ENCODE measurements around the gene SULT4A1.

Gene SULT4A1

GRCh38 chr22:43854121-43854785 is 8.1 kb downstream of the SULT4A1 start:
- H3K4me3 ChIP-seq (ENCODE audit: low read depth, low read length) = no peak overlapping the region
- no peak for TF ChIP-seq CTCF (IDR thresholded peaks at IDR 0.05; ENCODE audit: low read depth, low read length)

- TF ChIP-seq CTCF (IDR thresholded peaks at IDR 0.05; ENCODE audit: low read depth, low read length) = no peak
These were observed 8.9 kb downstream of the SULT4A1 start for GRCh38 chr22:43853328-43853931.

GRCh38 chr22:43852573-43853327 is 9.6 kb downstream of the SULT4A1 start:
- no peak for TF ChIP-seq CTCF (IDR thresholded peaks at IDR 0.05; ENCODE audit: low read depth, low read length)
- no peak overlapping the region for H3K4me3 ChIP-seq (ENCODE audit: low read depth, low read length)

More at GRCh38 chr22:43853328-43853931, 8.9 kb downstream of the SULT4A1 start:
- no peak overlapping the region for H3K4me3 ChIP-seq (ENCODE audit: low read depth, low read length)

- TF ChIP-seq CTCF (IDR thresholded peaks at IDR 0.05; ENCODE audit: low read depth, low read length) = no peak
- no peak overlapping the region for H3K4me3 ChIP-seq (ENCODE audit: low read depth, low read length)
These were observed 10.4 kb downstream of the SULT4A1 start for GRCh38 chr22:43851979-43852307.

GRCh38 chr22:43851058-43851978 is 11.0 kb downstream of the SULT4A1 start:
- no peak for TF ChIP-seq CTCF (IDR thresholded peaks at IDR 0.05; ENCODE audit: low read depth, low read length)
- no peak overlapping the region for H3K4me3 ChIP-seq (ENCODE audit: low read depth, low read length)

- TF ChIP-seq CTCF (IDR thresholded peaks at IDR 0.05; ENCODE audit: low read depth, low read length) = no peak
- no peak overlapping the region for H3K4me3 ChIP-seq (ENCODE audit: low read depth, low read length)
These were observed 11.8 kb downstream of the SULT4A1 start for GRCh38 chr22:43850529-43850928.
